ENCODE results near the gene FHIT. TPM values are rescaled to one million over a fixed set of nuclear protein-coding genes. Genes with fewer than 3 reads are reported as not detected.

FHIT gene
- total and polyA plus RNA-seq, 2 donors from 2014 or later, result 20.2 to 61.2 TPM

- H3K36me3 ChIP-seq (ENCODE audit: control insufficient read depth in 2 of 3, insufficient read depth in 3 of 3, low read length in 3 of 3), result no peaks in the 10 kb centered on the region
- no peak for TF ChIP-seq CTCF (IDR thresholded peaks at IDR 0.05; ENCODE audit: borderline replicate concordance, extremely low read depth, insufficient read depth)
- no peak overlapping the region for H3K27ac ChIP-seq (ENCODE audit: low read depth in 2 of 2, low read length in 2 of 2)
- FAIRE-seq, result no peak
- H3K4me1 ChIP-seq (ENCODE audit: control insufficient read depth in 2 of 3, insufficient read depth in 2 of 3, low read depth in 1 of 3, low read length in 3 of 3), result no peaks in the 10 kb centered on the region
- intact Hi-C loops (cut with DNase I), result no loop called here
- no peak overlapping the region for H3K9ac ChIP-seq (ENCODE audit: low read length in 3 of 3)
- H3K27me3 ChIP-seq (ENCODE audit: control insufficient read depth, insufficient read depth, low read length), result no peaks in the 10 kb centered on the region
- no peak for DNase-seq
- H3K4me3 ChIP-seq (ENCODE audit: low read length in 3 of 3), result no peak overlapping the region
- no peaks in the 10 kb centered on the region for H3K9me3 ChIP-seq (ENCODE audit: control insufficient read depth in 2 of 3, insufficient read depth in 1 of 3, low read length in 3 of 3)
Measured at GRCh38 chr3:59979542-59979941, 1271.7 kb downstream of the FHIT start.

- Histone ChIP-seq H3K27me3 (ENCODE audit: control insufficient read depth, insufficient read depth, low read length) (no peaks in the 10 kb centered on the region), H3K9ac (ENCODE audit: low read length in 3 of 3) (no peak overlapping the region), H3K4me1 (ENCODE audit: control insufficient read depth in 2 of 3, insufficient read depth in 2 of 3, low read depth in 1 of 3, low read length in 3 of 3) (no peaks in the 10 kb centered on the region), H3K4me3 (ENCODE audit: low read length in 3 of 3) (no peak overlapping the region), H3K9me3 (ENCODE audit: control insufficient read depth in 2 of 3, insufficient read depth in 1 of 3, low read length in 3 of 3) (no peaks in the 10 kb centered on the region), H3K36me3 (ENCODE audit: control insufficient read depth in 2 of 3, insufficient read depth in 3 of 3, low read length in 3 of 3) (no peaks in the 10 kb centered on the region), H3K27ac (ENCODE audit: low read depth in 2 of 2, low read length in 2 of 2) (no peak overlapping the region)
- TF ChIP-seq CTCF (IDR thresholded peaks at IDR 0.05; ENCODE audit: borderline replicate concordance, extremely low read depth, insufficient read depth), result no peak
- DNase-seq (no peak), FAIRE-seq (no peak)
- intact Hi-C loops (cut with DNase I), result no loop called here
Measured at GRCh38 chr3:59978979-59979378, 1272.3 kb downstream of the FHIT start.

- no peak for FAIRE-seq
- no peak for DNase-seq
- Histone ChIP-seq H3K9me3 (ENCODE audit: control insufficient read depth in 2 of 3, insufficient read depth in 1 of 3, low read length in 3 of 3) (no peaks in the 10 kb centered on the region), H3K4me1 (ENCODE audit: control insufficient read depth in 2 of 3, insufficient read depth in 2 of 3, low read depth in 1 of 3, low read length in 3 of 3) (no peaks in the 10 kb centered on the region), H3K9ac (ENCODE audit: low read length in 3 of 3) (no peak overlapping the region), H3K27ac (ENCODE audit: low read depth in 2 of 2, low read length in 2 of 2) (no peak overlapping the region), H3K4me3 (ENCODE audit: low read length in 3 of 3) (no peak overlapping the region), H3K27me3 (ENCODE audit: control insufficient read depth, insufficient read depth, low read length) (no peaks in the 10 kb centered on the region), H3K36me3 (ENCODE audit: control insufficient read depth in 2 of 3, insufficient read depth in 3 of 3, low read length in 3 of 3) (no peaks in the 10 kb centered on the region)
- TF ChIP-seq CTCF (IDR thresholded peaks at IDR 0.05; ENCODE audit: borderline replicate concordance, extremely low read depth, insufficient read depth), result no peak
- intact Hi-C loops (cut with DNase I), result no loop called here
Measured at GRCh38 chr3:59970796-59971195, 1280.5 kb downstream of the FHIT start.

- Histone ChIP-seq H3K4me1 (ENCODE audit: control insufficient read depth in 2 of 3, insufficient read depth in 2 of 3, low read depth in 1 of 3, low read length in 3 of 3) (no peaks in the 10 kb centered on the region), H3K36me3 (ENCODE audit: control insufficient read depth in 2 of 3, insufficient read depth in 3 of 3, low read length in 3 of 3) (no peaks in the 10 kb centered on the region), H3K4me3 (ENCODE audit: low read length in 3 of 3) (no peak overlapping the region), H3K27ac (ENCODE audit: low read depth in 2 of 2, low read length in 2 of 2) (no peak overlapping the region), H3K9ac (ENCODE audit: low read length in 3 of 3) (no peak overlapping the region), H3K27me3 (ENCODE audit: control insufficient read depth, insufficient read depth, low read length) (no peaks in the 10 kb centered on the region), H3K9me3 (ENCODE audit: control insufficient read depth in 2 of 3, insufficient read depth in 1 of 3, low read length in 3 of 3) (no peaks in the 10 kb centered on the region)
- intact Hi-C loops (cut with DNase I), result no loop called here
- TF ChIP-seq CTCF (IDR thresholded peaks at IDR 0.05; ENCODE audit: borderline replicate concordance, extremely low read depth, insufficient read depth), result no peak
- FAIRE-seq (no peak), DNase-seq (peak in 2 of 5 donors; percentile 61 to 66)
Measured at GRCh38 chr3:59970376-59970775, 1280.9 kb downstream of the FHIT start.

Measured in kidney (tissue), 14 donors.